Fibroblast of villous mesenchyme (primary cell): ENCODE data around the gene NFIA. TPM values are rescaled to one million over a fixed set of nuclear protein-coding genes. Genes with fewer than 3 reads are reported as not detected.

Source experiments
- DNase-seq: peaks from one replicate; pipeline ENCODE4 v3.0.0-alpha.2; 2010; ENCODE audit warnings: low read depth
- H3K4me3 ChIP-seq: 2 replicates; pipeline ENCODE4 v1.5.1; 2011; ENCODE audit warnings: low read depth, mild to moderate bottlenecking, low read length
- CTCF ChIP-seq: IDR thresholded peaks from 2 replicates; pipeline ENCODE4 v1.5.1; 2012; ENCODE audit warnings: low read depth, mild to moderate bottlenecking, low read length; ENCODE audit not compliant: insufficient read depth
- total RNA-seq: library from RNA; depleted of rRNA; stranded (reverse); fragments of >200 nt; gene quantifications from 2 replicates; pipeline ENCODE4 v1.2.3, GENCODE V29; 2012

The NFIA gene
- total RNA-seq, 1 donor: 10.4 TPM

- DNase-seq: peak; percentile 92
- no peak for TF ChIP-seq CTCF
- peak overlapping the region; percentile 59 for H3K4me3 ChIP-seq
Observed at GRCh38 chr1:61076728-61077675, 5.4 kb upstream of the NFIA start.

GRCh38 chr1:61077676-61078541, 4.5 kb upstream of the NFIA start:
- no peak for TF ChIP-seq CTCF
- peak overlapping the region; percentile 59 for H3K4me3 ChIP-seq
- DNase-seq: peak; percentile 99

DNA sequence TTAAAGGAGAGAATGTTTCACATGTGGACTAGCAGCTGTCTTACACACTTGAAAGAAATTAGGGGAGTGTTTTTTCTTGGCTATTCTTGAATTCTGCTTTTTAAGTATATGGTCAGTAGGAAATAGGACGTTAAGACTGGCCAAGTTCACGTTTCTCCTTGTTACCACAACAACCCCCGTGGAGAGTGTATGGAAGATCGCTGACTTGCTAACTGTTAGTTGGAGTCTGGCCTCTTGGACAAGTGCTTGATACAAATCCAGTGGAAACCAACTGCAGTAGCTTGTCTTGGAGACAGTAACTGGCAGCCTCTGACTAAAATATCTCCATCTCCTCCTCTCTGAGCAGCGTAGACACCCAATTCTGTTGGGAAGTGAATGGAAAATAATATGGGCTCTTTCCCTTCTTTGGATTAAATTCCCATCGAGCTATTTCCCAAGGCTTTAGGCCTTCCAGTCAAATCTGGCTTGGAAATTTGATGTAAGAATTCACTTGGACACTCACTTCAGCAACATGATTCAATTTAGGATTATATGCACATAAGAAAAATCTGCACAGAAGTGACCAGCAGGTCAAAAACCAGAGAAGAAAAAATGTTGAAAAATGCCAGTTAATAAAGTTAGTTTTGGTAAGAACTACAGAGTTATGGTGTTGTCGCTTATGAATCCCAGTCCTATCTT, 3.6 kb upstream of the NFIA start:
- TF ChIP-seq CTCF: no peak
- no peak for DNase-seq
- H3K4me3 ChIP-seq: no peak overlapping the region

DNA sequence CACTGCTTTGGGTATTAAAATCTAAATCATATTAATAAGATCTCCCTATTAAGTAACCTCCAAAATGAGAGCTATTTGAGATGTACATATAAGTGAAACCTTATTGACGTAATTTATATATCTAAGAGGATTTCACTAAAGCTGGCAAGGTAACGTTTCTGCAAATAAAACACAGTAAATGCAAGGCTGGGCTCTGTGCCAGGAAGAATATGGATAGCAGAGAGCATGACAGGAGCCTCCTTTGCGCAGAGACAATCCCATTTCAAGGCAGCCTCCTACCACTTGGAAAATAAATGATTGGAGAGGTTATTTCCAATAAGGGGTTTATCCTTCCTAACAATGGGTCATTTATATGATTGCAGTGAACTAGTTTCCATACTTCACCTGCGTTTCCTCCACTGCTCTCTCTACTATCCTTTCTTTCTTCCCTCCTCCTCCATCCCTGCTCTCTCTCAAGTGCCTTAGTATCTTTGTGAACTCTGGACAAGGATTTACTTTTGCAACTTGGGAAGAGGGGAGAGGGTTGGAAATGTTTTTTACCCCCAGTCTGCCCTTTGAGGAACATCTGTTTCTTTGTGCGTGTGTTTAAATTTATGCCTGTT, 3.0 kb upstream of the NFIA start:
- H3K4me3 ChIP-seq: peak overlapping the region; percentile 10
- no peak for TF ChIP-seq CTCF
- DNase-seq: no peak

GRCh38 chr1:61079898-61080336, 2.4 kb upstream of the NFIA start:
- DNase-seq: peak; percentile 89
- H3K4me3 ChIP-seq: peak overlapping the region; percentile 33
- TF ChIP-seq CTCF: peak; percentile 31
